ENCODE measurements around the gene LRRC46. TPM values are rescaled to one million over a fixed set of nuclear protein-coding genes. Genes with fewer than 3 reads are reported as not detected.

Gene LRRC46
- total RNA-seq, 1 experiment from 2014 or later = 0.31 TPM

GRCh38 chr17:47872651-47873161 lies 41.2 kb downstream of the LRRC46 start:
- H3K27ac Mint-ChIP-seq = no peak overlapping the region
- no peaks in the 10 kb centered on the region for H3K36me3 Mint-ChIP-seq (ENCODE audit: insufficient read depth in 1 of 3, low read depth in 3 of 3)
- no peak overlapping the region for H2BK15ac ChIP-seq (ENCODE audit: low read depth, low read length)
- H2BK5ac ChIP-seq (ENCODE audit: insufficient read length, low read length) = no peak overlapping the region
- H3K27ac ChIP-seq (ENCODE audit: insufficient read length, low read depth, low read length) = no peak overlapping the region
- no peak overlapping the region for H2BK12ac ChIP-seq (ENCODE audit: insufficient read length, low read depth, low read length)
- H3K27me3 Mint-ChIP-seq (ENCODE audit: low read depth) = peaks cover 79% of the 10 kb centered on the region
- H3K79me1 ChIP-seq (ENCODE audit: insufficient read depth, low read depth, low read length, poor library complexity, severe bottlenecking) = no peaks in the 10 kb centered on the region
- no peak overlapping the region for H3T11ph ChIP-seq (ENCODE audit: low read length)
- no peak overlapping the region for H2AK5ac ChIP-seq (ENCODE audit: insufficient read length, low read length)
- DNase-seq = peak; percentile 78
- no peak overlapping the region for H4K8ac ChIP-seq (replicated peaks; ENCODE audit: insufficient read length, low read depth, low read length)
- no peak overlapping the region for H4K5ac ChIP-seq (ENCODE audit: insufficient read length, low read depth, low read length)
- H3K14ac ChIP-seq (ENCODE audit: insufficient read depth, low read length) = no peak overlapping the region
- H3K4me2 ChIP-seq (ENCODE audit: insufficient read depth, insufficient read length, low read length) = peak overlapping the region; percentile 56
- no CpG with 5 or more reads among the region's 15 CpGs for WGBS (ENCODE audit: extremely low coverage, insufficient read length, low lambda C conversion rate)
- H3K23me2 ChIP-seq (ENCODE audit: insufficient read length, low read depth, low read length, poor library complexity, severe bottlenecking) = peaks cover 11% of the 10 kb centered on the region
- no peak overlapping the region for H3K18ac ChIP-seq (ENCODE audit: insufficient read length, low read depth, low read length)
- H3K4me3 Mint-ChIP-seq = peak overlapping the region; percentile 56 to 76; a peak in 4 of 5 replicates
- no peak overlapping the region for H3K4ac ChIP-seq (ENCODE audit: low read depth, low read length)
- peaks cover 7% of the 10 kb centered on the region; the same call in 1 of the 2 replicates for H3K27me3 ChIP-seq (ENCODE audit: insufficient read depth, low read length)
- no peaks in the 10 kb centered on the region for H3K79me2 ChIP-seq (ENCODE audit: insufficient read depth, low read length)
- H2BK20ac ChIP-seq (ENCODE audit: low read depth, low read length, poor library complexity, severe bottlenecking) = no peak overlapping the region
- H3K4me1 ChIP-seq (ENCODE audit: insufficient read depth, low read length) = peaks cover 7% of the 10 kb centered on the region; the same call in 1 of the 2 replicates
- H3K9me3 ChIP-seq (ENCODE audit: control insufficient read depth, low read depth, low read length) = no peaks in the 10 kb centered on the region
- no peak overlapping the region for H3K56ac ChIP-seq (ENCODE audit: insufficient read length, low read depth, low read length)
- peaks cover 50 to 60% of the 10 kb centered on the region in 2 experiments for H3K4me1 Mint-ChIP-seq
- H3K9ac ChIP-seq (ENCODE audit: extremely low read depth, insufficient read length, low read length) = no peak overlapping the region
- TF ChIP-seq, protein P1, sequence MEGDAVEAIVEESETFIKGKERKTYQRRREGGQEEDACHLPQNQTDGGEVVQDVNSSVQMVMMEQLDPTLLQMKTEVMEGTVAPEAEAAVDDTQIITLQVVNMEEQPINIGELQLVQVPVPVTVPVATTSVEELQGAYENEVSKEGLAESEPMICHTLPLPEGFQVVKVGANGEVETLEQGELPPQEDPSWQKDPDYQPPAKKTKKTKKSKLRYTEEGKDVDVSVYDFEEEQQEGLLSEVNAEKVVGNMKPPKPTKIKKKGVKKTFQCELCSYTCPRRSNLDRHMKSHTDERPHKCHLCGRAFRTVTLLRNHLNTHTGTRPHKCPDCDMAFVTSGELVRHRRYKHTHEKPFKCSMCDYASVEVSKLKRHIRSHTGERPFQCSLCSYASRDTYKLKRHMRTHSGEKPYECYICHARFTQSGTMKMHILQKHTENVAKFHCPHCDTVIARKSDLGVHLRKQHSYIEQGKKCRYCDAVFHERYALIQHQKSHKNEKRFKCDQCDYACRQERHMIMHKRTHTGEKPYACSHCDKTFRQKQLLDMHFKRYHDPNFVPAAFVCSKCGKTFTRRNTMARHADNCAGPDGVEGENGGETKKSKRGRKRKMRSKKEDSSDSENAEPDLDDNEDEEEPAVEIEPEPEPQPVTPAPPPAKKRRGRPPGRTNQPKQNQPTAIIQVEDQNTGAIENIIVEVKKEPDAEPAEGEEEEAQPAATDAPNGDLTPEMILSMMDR (conservative IDR thresholded peaks at IDR 0.05) = no peak
- H3K9me3 Mint-ChIP-seq = no peaks in the 10 kb centered on the region; a peak in 1 of 5 replicates
- no peak overlapping the region for H3K23ac ChIP-seq (ENCODE audit: insufficient read length, low read depth, low read length)
- no peak overlapping the region for H2BK120ac ChIP-seq (ENCODE audit: low read depth, low read length, poor library complexity, severe bottlenecking)
- no peak overlapping the region for H4K91ac ChIP-seq (ENCODE audit: insufficient read length, low read depth, low read length)
- H2AFZ ChIP-seq (ENCODE audit: low read length) = no peak overlapping the region
- no peaks in the 10 kb centered on the region for H4K20me1 ChIP-seq (ENCODE audit: control insufficient read depth, insufficient read depth, insufficient read length)

Measured in H9 (cell line).